ENCODE data around the gene NME3.

Gene NME3

DNA sequence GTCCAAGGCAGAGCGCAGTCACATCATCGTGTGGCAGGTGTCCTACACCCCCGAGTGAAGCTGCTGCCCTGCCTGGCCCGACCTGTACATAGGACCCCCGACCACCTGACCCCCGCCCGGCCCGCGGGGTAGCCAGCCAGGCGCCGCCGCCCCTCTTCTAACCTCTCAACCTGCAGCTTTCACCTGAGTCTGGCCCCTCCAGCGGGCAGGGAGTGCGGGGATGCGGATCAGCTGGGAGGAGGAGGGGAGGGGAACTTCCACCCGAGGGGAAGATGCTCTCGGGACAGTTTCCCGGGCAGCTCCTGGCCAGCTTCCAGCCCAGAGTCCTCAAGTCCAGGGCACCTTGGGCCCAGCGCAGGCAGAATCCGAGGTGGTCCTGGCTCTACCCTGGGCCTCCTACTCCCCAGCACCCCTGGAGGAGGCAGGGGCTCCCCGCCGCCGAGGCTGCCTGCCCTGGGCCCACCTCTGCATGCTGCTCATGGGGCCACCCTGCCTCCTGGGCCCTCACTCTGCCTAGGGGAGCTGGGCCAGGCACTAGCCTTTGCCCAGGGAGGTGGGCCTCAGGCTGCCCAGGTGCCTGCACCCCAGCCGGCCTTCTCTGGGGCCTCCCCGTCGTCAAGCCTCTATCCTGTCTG, 2.5 kb downstream of the NME3 start:
- no peak for DNase-seq (ENCODE audit: low spot score)

DNA sequence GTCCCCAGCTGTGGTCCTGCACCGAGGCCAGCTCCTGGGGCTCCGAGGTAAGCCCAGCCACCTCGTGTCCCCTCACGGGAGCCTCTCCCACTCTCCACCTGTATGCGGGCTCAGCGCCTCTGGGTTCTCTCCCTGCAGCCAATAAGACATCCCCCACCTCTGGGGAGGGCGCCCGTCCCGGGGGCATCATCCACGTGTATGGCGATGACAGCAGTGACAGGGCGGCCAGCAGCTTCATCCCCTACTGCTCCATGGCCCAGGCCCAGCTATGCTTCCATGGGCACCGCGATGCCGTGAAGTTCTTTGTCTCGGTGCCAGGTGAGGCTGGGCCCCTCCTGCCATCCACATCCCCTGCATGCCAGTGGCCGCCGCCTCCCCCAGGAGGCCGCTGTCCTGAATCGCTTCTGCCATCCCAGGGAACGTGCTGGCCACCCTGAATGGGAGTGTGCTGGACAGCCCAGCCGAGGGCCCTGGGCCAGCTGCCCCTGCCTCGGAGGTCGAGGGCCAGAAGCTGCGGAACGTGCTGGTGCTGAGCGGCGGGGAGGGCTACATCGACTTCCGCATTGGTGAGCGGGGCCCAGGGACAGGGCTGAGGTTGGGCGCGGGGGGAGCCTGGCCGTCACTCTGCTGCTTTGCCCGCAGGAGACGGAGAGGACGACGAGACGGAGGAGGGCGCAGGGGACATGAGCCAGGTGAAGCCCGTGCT, 3.1 kb downstream of the NME3 start:
- no peak for DNase-seq (ENCODE audit: low spot score)

DNA sequence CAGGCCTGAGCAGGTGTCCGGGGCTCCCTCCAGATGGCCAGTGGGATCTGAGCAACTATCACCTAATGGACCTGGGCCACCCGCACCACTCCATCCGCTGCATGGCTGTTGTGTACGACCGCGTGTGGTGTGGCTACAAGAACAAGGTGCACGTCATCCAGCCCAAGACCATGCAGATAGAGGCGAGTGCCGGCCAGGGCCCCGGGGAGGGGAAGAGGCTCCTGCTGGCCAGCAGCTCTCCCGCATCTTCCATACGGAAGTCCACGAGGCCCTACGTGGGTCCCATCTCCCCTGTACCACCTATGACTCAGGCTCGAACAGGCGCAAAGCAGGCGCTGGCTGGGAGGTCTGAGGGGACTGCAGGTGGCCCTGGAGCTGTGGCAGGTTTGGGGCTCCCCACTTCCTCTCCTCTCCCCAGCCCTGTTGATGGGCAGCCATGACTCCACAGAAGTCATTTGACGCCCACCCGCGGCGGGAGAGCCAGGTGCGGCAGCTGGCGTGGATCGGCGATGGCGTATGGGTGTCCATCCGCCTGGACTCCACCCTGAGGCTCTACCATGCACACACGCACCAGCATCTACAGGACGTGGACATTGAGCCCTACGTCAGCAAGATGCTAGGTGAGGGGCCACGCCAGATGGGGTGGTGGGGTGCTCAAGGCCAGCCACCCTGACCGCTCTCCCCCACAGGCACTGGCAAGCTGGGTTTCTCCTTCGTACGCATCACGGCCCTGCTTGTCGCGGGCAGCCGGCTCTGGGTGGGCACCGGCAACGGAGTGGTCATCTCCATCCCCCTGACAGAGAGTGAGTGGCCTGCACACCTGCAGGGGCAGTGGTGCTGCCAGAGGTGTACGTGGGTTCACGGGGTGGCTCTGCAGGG, 4.0 kb downstream of the NME3 start:
- DNase-seq (ENCODE audit: low spot score): no peak

DNA sequence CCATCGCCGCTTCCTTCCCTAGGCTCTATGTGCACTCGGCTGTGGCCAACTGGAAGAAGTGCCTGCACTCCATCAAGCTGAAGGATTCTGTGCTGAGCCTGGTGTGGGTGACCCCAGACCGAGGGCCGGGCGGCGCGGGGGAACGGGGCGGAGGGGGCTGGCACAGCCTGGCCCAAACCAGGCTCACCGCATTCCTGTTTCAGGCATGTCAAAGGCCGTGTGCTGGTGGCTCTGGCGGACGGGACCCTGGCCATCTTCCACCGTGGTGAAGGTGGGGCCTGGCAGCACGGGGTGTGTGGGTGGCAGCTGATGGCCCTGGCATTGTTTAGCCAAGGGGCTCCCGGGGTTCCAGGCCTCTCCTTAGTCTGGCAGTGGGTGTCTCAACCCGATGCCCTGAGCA, 4.6 kb downstream of the NME3 start:
- no peak for DNase-seq (ENCODE audit: low spot score)

DNA sequence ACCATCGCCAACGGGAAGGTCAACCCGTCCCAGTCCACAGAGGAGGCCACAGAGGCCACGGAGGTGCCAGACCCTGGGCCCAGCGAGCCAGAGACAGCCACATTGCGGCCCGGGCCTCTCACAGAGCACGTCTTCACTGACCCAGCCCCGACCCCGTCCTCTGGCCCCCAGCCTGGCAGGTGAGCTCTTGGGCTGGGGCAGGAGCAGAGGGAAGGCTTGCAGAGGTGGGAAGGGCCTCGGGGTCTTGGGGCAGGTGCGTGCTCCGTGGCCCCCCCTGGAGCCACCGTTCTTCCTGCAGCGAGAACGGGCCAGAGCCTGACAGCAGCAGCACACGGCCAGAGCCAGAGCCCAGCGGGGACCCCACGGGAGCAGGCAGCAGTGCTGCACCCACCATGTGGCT, 5.1 kb downstream of the NME3 start:
- no peak for DNase-seq (ENCODE audit: low spot score)

DNA sequence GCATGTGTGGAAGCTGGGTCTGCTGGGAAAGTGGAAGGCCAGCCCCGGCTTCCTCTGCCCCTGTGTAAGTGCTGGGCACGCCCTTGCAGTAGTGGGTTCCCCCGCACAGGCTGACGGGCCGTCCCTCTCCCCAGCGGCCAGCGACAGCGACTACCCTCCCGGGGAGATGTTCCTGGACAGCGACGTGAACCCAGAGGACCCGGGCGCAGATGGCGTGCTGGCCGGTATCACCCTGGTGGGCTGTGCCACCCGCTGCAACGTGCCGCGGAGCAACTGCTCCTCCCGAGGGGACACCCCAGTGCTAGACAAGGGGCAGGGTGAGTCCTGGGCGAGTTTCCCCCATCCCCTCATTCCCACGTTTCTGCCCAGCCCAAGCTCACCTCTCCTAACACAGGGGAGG, 5.5 kb downstream of the NME3 start:
- DNase-seq (ENCODE audit: low spot score): no peak

DNA sequence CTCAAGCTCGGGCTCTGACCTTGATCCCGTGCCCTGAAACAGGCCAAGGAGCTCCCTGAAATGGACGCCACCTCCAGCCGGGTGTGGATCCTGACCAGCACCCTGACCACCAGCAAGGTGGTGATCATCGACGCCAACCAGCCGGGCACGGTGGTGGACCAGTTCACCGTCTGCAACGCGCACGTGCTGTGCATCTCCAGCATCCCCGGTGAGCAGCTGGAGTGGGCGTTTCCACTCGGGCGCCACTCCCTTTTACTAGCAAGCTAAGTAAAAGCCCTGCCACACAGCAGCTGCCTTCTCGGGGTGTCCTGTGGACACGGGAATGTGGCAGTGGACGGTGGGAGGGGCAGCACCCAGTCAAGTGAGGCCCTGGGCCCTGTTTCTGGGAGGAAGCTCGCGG, 6.4 kb downstream of the NME3 start:
- DNase-seq (ENCODE audit: low spot score): no peak

DNA sequence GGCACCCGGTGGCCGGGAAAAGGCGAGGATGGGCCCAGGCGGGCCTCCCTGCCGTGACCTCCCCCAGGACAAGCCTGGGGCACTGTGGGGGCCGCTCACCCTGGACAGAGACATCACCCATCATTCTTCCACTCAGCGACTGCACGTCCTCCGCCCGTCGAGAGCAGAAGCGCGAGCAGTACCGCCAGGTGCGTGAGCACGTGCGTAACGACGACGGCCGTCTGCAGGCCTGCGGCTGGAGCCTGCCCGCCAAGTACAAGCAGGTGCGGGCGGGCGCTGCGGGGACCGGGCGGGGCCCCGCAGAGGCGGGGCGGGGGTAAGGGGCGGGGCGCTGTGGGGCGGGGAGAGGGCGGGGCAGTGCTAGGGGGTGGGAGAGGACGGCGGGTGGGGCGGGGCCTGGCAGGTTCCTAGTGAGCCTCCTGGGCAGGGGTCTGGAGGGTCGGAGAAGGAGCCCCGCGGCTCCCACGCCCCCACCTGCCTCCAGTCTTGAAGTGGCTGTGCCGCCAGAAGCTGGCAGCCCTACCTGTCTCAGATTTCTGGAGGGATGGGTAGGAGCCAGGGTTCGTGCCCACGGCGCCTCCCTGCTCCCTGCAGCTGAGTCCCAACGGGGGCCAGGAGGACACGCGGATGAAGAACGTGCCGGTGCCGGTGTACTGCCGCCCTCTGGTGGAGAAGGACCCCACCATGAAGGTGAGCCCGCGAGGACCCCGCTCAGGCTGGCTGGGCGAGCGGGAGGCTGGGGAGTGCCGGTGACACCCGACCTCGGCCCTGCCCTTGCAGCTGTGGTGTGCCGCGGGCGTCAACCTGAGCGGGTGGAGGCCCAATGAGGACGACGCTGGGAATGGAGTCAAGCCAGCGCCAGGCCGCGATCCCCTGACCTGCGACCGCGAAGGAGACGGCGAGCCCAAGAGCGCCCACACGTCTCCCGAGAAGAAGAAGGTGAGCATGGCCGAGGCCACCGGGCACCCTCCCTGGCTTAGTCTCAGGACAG, 7.5 kb downstream of the NME3 start:
- no peak for DNase-seq (ENCODE audit: low spot score)

DNA sequence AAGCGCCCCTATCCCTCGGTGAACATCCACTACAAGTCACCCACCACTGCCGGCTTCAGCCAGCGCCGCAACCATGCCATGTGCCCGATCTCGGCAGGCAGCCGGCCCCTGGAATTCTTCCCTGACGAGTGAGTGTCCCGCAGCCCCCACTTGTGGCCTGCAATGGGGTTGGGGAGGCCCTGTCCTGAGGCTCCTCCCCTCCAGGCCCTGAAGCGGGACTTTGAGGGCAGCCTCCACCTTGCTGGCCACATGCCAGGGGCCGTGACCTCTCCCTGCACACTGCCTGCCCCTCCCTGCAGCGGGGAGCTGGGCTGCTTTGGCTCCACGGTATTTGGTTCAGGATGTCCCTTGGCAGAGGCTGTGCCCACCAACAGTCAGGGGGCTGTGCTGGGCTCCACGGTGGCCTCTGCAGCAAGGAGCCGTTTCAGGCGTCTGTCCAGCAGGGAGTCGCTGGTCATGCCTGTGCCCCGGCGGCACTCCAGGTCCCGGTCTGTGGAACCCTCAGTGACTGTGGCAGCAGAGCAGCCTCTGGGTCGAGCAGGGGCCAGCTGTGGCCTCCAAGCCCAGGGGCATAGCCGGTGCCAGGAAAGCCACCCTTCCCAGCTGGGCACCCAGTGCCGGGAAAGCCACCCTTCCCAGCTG, 8.3 kb downstream of the NME3 start:
- no peak for DNase-seq (ENCODE audit: low spot score)

DNA sequence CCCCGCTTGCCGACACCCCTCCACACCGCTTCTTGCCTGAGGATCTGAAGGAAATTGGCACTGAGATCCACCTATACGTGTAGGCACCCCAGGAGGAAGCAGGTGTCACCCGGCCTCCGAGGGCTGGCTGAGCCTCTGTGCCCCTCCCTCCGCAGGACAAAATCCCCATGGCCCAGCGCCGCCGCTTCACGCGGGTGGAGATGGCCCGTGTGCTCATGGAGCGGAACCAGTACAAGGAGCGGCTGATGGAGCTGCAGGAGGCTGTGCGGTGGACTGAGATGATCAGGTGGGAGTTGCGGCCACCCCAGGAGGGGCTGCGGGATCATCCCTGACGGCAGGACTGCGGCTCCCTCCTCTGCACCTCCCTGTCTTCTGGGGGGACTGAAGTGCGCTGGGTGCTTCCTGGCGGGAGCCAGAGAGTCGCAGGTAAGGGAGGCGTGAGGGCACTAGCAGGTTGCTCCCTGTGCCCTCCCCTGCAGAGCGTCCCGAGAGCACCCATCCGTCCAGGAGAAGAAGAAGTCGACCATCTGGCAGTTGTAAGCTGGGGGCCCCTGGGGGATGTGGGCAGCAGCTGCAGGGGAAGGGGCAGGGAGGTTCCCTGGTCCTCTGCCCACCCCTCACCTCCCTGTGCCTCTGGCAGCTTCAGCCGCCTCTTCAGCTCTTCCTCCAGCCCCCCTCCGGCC, 9.0 kb downstream of the NME3 start:
- no peak for DNase-seq (ENCODE audit: low spot score)

DNA sequence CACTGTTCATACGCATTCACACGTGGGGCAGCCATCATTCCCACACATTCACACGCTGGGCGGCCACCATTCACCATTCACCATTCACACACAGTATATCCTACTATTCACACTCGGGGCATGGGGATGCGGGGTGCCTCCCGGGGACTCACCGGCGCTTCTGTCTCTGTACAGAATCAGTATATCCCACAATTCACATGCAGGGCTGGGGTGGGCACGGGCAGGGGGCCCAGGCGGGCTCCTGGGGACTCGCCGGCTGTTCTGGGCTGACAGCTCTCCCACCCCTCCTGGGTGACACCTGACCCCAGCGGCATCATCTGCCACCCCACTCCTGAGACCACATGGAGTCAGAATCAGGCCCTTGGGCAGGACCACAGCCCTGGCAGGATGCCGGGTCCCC, 9.6 kb downstream of the NME3 start:
- DNase-seq (ENCODE audit: low spot score): no peak

DNA sequence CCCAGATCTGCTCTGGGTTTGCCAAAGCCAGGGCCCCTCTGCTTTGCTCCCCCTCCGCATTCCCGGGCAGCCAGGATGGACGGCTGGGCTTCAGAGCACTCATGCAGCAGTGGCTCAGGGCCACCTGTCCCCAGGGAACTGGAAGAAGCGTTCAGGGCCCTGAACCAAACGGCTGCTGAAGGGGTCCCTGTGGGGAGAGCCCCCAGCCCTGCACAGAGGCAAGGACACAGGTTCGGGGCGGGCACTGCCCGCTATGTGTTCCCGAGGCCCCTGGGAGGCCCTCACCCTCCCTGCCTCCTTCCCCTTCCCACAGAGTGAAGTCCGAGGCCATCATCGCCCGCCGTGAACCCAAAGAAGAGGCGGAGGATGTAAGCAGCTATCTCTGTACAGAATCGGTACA, 10.4 kb downstream of the NME3 start:
- no peak for DNase-seq (ENCODE audit: low spot score)

DNA sequence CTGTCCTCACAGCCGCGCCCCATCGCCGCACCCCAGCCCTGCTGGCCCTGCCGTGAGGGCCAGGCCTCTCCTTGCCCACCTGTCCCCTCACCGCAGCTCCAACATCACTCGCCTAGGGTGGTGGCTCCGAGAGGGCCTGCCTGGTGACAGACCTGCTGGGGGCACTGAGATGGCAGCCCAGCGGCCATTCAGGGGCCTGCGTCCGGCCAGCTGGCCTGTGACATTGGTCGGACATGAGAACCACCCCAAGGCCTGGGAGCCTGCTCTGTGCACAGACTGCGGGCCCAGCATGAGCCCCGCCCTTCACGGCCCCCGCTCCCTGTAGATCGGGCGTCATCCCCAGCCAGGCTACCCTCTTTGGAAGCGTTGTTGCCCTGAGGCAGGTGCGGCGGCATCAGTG, 11.8 kb downstream of the NME3 start:
- DNase-seq (ENCODE audit: low spot score): no peak

DNA sequence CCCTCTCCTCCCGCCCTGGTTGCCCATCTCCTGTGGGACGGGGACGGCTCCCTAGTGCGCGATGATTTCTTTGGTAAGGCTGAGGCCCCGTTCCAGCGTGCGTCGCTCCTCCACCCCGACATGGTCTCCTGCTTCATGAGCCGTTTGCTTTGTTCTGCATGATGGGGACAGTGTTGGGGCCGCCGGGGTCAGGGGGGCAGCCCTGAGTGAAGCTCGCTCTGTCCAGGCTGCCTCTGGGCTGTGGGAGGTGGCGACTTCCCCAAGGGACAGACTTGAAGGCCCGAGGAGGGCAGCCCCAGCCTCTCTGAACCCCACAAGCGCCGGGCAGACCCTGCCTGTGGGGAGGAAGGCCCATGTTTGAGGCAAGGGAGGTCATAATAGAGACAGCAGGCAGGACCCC, 12.4 kb downstream of the NME3 start:
- DNase-seq (ENCODE audit: low spot score): no peak

DNA sequence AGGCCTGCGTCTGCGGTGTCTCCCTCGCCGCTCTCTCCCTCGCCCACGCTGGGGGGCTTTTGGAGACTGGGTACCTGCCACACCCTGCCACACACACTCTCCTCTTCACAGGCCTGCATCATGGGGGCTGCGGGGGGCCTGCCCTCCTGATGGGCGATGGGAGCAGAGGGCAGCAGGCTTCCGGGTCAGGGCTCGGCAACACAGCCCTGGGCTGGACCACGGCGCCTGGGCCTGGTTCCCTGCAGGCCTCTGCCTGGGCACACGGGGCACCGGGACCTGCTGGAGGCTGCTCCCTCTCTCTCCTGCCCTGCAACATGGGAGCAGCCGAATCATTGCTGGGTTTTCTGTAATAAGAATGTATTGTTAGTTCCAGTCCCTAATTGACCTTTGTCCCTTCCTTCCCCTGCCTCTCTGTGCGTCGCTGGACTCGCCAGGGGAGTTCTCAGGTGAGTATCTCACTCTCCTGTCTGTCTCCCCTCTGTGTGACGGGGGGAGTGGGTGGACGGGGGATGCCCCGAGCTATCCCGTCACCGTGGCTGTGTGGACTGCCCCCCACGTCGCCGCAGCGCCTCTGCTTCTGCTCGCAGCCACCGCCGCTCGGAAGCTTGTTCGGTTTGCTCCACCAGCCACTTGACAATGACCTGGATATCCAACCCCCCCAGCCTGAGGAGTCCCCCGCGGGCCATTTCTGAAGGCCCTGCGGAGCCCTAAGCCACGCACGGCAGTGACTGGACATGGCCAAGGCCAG, 13.5 kb downstream of the NME3 start:
- DNase-seq (ENCODE audit: low spot score): no peak

DNA sequence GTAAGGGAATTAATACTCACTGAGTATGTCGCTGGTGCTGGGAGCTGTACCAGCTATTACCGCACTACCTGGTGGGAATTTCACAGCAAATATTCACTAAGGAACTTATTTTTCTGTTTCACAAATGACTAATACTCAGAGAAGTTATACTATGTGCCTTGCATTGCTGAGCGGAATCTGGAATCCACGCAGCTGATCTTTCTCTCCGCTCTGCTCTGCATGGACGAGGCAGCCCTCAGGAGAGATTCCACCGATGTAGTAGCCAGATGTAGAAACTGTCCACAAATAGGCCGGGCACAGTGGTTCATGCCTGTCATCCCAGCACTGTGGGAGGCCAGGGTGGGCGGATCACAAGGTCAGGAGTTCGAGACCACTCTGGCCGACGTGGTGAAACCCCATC, 17.1 kb downstream of the NME3 start:
- no peak for DNase-seq (ENCODE audit: low spot score)

DNA sequence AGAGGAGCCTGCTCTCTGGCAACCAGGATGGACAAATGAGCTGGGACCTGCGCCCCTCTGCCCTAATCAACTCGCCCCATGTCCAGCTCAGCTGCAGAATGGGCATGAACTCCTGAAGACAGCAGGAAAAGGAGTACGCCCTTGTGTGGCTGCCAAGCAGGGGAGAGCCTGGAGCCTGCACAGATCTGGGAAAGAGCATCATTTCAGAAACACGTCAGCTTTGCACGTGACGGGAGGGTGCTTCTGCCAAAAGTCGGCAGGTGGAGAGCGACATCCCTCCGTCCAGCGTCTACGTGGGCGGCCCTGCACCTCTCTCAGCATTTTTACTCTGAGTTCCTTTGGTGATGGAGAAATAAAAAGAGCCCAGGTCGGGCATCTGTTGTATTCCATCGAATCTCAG, 18.5 kb downstream of the NME3 start:
- DNase-seq (ENCODE audit: low spot score): no peak

DNA sequence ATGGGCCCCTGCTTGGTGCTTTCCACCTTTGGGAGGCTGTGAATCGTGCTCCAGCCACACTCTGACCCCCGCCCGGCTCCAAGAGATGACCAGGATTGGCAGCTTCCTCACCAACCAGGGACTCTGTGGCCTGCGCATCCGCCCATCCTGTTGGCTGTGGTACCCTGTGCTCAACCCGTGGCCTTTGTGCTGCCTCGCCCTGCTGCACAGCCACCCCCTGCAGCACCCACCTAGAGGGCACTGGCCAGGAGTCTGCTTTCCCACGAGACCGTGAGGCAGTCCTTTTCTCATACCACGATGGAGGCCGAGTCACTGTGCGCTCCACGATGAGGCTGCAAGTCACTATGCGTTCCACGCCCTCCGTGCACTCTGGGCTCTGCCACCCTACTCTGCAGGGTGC, 19.4 kb downstream of the NME3 start:
- no peak for DNase-seq (ENCODE audit: low spot score)

DNA sequence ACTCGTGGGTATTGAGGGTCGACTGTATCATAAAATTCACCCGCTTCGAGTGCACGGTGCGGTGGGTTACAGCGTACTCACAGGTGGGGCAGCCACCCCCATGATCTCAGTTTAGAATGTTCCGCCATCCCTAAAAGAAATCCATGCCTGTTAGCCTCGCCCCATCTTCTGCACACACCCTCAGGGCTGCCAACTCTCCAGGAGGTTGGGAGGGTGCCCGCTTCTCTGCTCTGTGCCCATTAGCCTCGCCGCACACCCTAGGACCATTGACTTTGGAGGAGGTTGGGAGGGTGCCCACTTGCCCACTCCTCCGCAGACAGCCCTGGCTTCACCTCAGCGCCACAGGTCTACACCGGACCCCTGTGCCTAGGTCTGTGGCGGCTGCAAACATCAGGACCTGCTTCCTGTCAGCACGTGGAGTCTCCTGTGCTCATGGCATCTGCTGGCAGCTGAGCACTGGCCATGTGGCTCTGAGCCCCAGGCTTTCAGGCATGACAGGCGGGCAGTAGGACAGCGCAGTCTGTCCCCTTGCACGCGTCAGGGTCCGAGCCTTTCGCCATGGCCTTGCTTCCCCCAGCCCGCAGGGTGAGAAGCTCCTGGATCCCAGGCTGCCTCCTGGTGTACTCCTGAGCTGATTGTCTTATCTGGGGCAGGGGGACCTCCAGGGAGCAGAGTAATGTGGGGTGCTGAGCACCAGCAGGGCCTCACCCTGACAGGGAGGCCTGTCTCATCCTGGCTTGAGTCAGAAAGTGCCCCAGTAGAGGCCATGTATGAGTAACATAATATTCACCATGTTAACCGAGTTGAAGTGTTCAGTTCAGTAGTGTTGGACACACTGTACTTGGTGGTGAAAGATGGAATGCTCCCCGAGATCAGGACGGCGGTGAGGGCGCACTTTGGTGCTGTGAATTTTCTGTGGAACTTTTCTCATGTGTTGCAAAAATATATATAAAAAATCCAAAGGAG, 21.9 kb downstream of the NME3 start:
- no peak for DNase-seq (ENCODE audit: low spot score)

All from GM03348 (cell line).